Cardiac muscle cell (in vitro differentiated cells and primary cell): ENCODE data around the gene C1orf74. TPM values are rescaled to one million over a fixed set of nuclear protein-coding genes. Genes with fewer than 3 reads are reported as not detected.

Experiments used
- DNase-seq, 2 donors: peaks; one replicate each; pipeline versions ENCODE4 v3.0.0 to v3.0.0-alpha.2; 2010 to 2017; ENCODE audit warnings: low read depth in 1 of 2, low spot score in 1 of 2
- H3K27ac ChIP-seq: fragments of 200-600 bp; sonication (generic); 2 replicates; pipeline ENCODE4 v1.5.1; 2016
- H3K27me3 ChIP-seq: fragments of 200-600 bp; sonication (generic); 2 replicates; pipeline ENCODE4 v1.6.0; 2016; ENCODE audit warnings: control low read depth
- H3K36me3 ChIP-seq: fragments of 200-600 bp; sonication (generic); 2 replicates; pipeline ENCODE4 v1.5.1; 2016; ENCODE audit warnings: control low read depth
- H3K4me1 ChIP-seq: fragments of 200-600 bp; sonication (generic); 2 replicates; pipeline ENCODE4 v1.8.1; 2017; ENCODE audit warnings: low read depth, mild to moderate bottlenecking, mixed run types
- H3K4me3 ChIP-seq: fragments of 200-600 bp; sonication (generic); 2 replicates; pipeline ENCODE4 v1.5.1; 2016; ENCODE audit warnings: mild to moderate bottlenecking
- H3K9me3 ChIP-seq: fragments of 200-600 bp; sonication (generic); 2 replicates; pipeline ENCODE4 v1.5.1; 2017; ENCODE audit warnings: low read depth, mild to moderate bottlenecking, control low read depth
- CTCF ChIP-seq: IDR thresholded peaks from 2 replicates; pipeline ENCODE4 v1.5.1; 2012; ENCODE audit warnings: low read depth, mild to moderate bottlenecking, low read length
- polyA plus RNA-seq: library from polyadenylated mRNA; unstranded; fragments of >200 nt; fragmentation: Nextera tagmentation; extraction: Ambion mirVana; gene quantifications from 2 replicates; pipeline ENCODE4 v1.2.1, GENCODE V29; 2016
- total RNA-seq: library from RNA; depleted of rRNA; stranded (reverse); fragments of >200 nt; gene quantifications from 2 replicates; pipeline ENCODE4 v1.2.3, GENCODE V29; 2016

C1orf74 gene
- total and polyA plus RNA-seq, 2 experiments from 2014 or later: 3.6 to 4.4 TPM

GRCh38 chr1:209817691-209818090, 33.3 kb upstream of the C1orf74 start:
- peaks cover 12% of the 10 kb centered on the region for H3K27me3 ChIP-seq
- no peak overlapping the region for H3K4me3 ChIP-seq
- no peak for DNase-seq
- no peaks in the 10 kb centered on the region for H3K9me3 ChIP-seq
- H3K4me1 ChIP-seq: no peaks in the 10 kb centered on the region
- H3K36me3 ChIP-seq: no peaks in the 10 kb centered on the region
- H3K27ac ChIP-seq: no peak overlapping the region
- no peak for TF ChIP-seq CTCF

- DNase-seq: no peak
- no peak for TF ChIP-seq CTCF
- H3K4me1 ChIP-seq: no peaks in the 10 kb centered on the region
- H3K4me3 ChIP-seq: no peak overlapping the region
- no peak overlapping the region for H3K27ac ChIP-seq
- peaks cover 12% of the 10 kb centered on the region for H3K27me3 ChIP-seq
- no peaks in the 10 kb centered on the region for H3K9me3 ChIP-seq
- H3K36me3 ChIP-seq: no peaks in the 10 kb centered on the region
Observed at GRCh38 chr1:209816923-209817322, 32.6 kb upstream of the C1orf74 start.

- H3K9me3 ChIP-seq: no peaks in the 10 kb centered on the region
- H3K36me3 ChIP-seq: no peaks in the 10 kb centered on the region
- no peak for DNase-seq
- H3K4me1 ChIP-seq: no peaks in the 10 kb centered on the region
- H3K27ac ChIP-seq: no peak overlapping the region
- no peak for TF ChIP-seq CTCF
- peaks cover 8% of the 10 kb centered on the region for H3K27me3 ChIP-seq
- H3K4me3 ChIP-seq: no peak overlapping the region
Observed at GRCh38 chr1:209815931-209816341, 31.6 kb upstream of the C1orf74 start.

GRCh38 chr1:209815490-209815889, 31.1 kb upstream of the C1orf74 start:
- H3K27ac ChIP-seq: no peak overlapping the region
- H3K4me1 ChIP-seq: no peaks in the 10 kb centered on the region
- H3K4me3 ChIP-seq: no peak overlapping the region
- peaks cover 4% of the 10 kb centered on the region for H3K27me3 ChIP-seq
- DNase-seq: no peak
- no peaks in the 10 kb centered on the region for H3K9me3 ChIP-seq
- no peaks in the 10 kb centered on the region for H3K36me3 ChIP-seq
- no peak for TF ChIP-seq CTCF

GRCh38 chr1:209813902-209814301, 29.5 kb upstream of the C1orf74 start:
- H3K9me3 ChIP-seq: no peaks in the 10 kb centered on the region
- no peak overlapping the region for H3K27ac ChIP-seq
- H3K4me3 ChIP-seq: no peak overlapping the region
- H3K27me3 ChIP-seq: no peaks in the 10 kb centered on the region
- no peaks in the 10 kb centered on the region for H3K36me3 ChIP-seq
- no peak for TF ChIP-seq CTCF
- DNase-seq: no peak
- no peaks in the 10 kb centered on the region for H3K4me1 ChIP-seq

GRCh38 chr1:209810783-209811182, 26.4 kb upstream of the C1orf74 start:
- no peak overlapping the region for H3K27ac ChIP-seq
- no peaks in the 10 kb centered on the region for H3K9me3 ChIP-seq
- H3K36me3 ChIP-seq: no peaks in the 10 kb centered on the region
- peaks cover 15% of the 10 kb centered on the region for H3K4me1 ChIP-seq
- no peak for TF ChIP-seq CTCF
- no peak overlapping the region for H3K4me3 ChIP-seq
- H3K27me3 ChIP-seq: peaks cover 2% of the 10 kb centered on the region
- DNase-seq: no peak
